K562 (cell line): ENCODE data around the gene PIP4K2A. TPM values are rescaled to one million over a fixed set of nuclear protein-coding genes. Genes with fewer than 3 reads are reported as not detected.

Experiments
- ATAC-seq: fragments of 200-7000 bp; cut with Tn5 transposase; 3 replicates; pipeline ENCODE4 v1.9.1; 2020; ENCODE audit warnings: moderate library complexity
- BruUV-seq: library from RNA; stranded (reverse); fragments of 400-500 nt; replicated peaks from 2 replicates; lab custom pipeline; 2021; lab: Mats Ljungman, UMichigan
- CTCF ChIA-PET: fragments of 300-600 bp; formaldehyde crosslinking; extraction: SDS; loops from one replicate; lab custom pipeline; 2021; ENCODE audit warnings: low intra/inter-chr PET ratio; lab: Yijun Ruan, JAX
- POLR2A ChIA-PET: fragments of 300-600, 350-650 bp; sonication (Branson Sonifier 250); formaldehyde crosslinking; extraction: SDS; loops from one replicate; lab custom pipeline; 2021; ENCODE audit warnings: antibody characterized with exemption, inconsistent platforms; lab: Yijun Ruan, JAX
- DNase-seq, 4 experiments: peaks; one replicate each; pipeline versions ENCODE4 v3.0.0 to v3.0.0-alpha.2; 2011 to 2018; ENCODE audit warnings: low spot score in 3 of 4, mixed read lengths in 3 of 4; ENCODE audit errors: extremely low read depth in 1 of 4
- FAIRE-seq: peaks from 2 replicates; lab custom pipeline; 2011; peaks lifted over from hg19 to GRCh38; lab: Jason Lieb, UNC
- H2AFZ ChIP-seq: 2 replicates; pipeline ENCODE4 v1.6.0; 2011; ENCODE audit warnings: low read depth, low read length, control low read depth, inconsistent platforms
- H3K27ac ChIP-seq: fragments of 200-600 bp; 3 replicates; pipeline ENCODE4 v1.8.0; 2011; ENCODE audit warnings: low read depth, mild to moderate bottlenecking, control low read depth, inconsistent platforms, low read length, moderate library complexity, mixed read lengths; ENCODE audit errors: extremely low read depth
- H3K27me3 ChIP-seq, 2 experiments: fragments of 300-600 bp in 1 of 2; 2 replicates in 1 of 2; 3 replicates in 1 of 2; pipeline versions ENCODE4 v1.6.0 to v1.8.0; 2011; ENCODE audit warnings: inconsistent platforms in 2 of 2, low read length in 2 of 2, mild to moderate bottlenecking in 1 of 2, mixed read lengths in 1 of 2, moderate library complexity in 1 of 2; ENCODE audit not compliant: control insufficient read depth in 2 of 2, insufficient read depth in 2 of 2
- H3K36me3 ChIP-seq: fragments of 300-600 bp; 3 replicates; pipeline ENCODE4 v1.8.0; 2011; ENCODE audit warnings: mild to moderate bottlenecking, low read length, inconsistent platforms; ENCODE audit not compliant: control insufficient read depth, insufficient read depth
- H3K4me1 ChIP-seq, 2 experiments: fragments of 200-600 bp in 1 of 2; replicated peaks in 1 of 2; 2 replicates in 1 of 2; 3 replicates in 1 of 2; pipeline versions ENCODE4 v1.5.1 to v1.8.0; 2011; ENCODE audit warnings: inconsistent platforms in 2 of 2, low read length in 2 of 2, mild to moderate bottlenecking in 1 of 2, mixed read lengths in 1 of 2, moderate library complexity in 1 of 2; ENCODE audit not compliant: control insufficient read depth in 2 of 2, insufficient read depth in 2 of 2
- H3K4me2 ChIP-seq: 2 replicates; pipeline ENCODE4 v1.6.1; 2011; ENCODE audit warnings: low read length, control low read depth, inconsistent platforms, mixed read lengths; ENCODE audit not compliant: insufficient read depth
- H3K4me3 ChIP-seq: fragments of 200-600 bp; sonication (generic), shearing (Covaris generic); 2 replicates; pipeline ENCODE4 v1.5.1; 2016; ENCODE audit warnings: control low read depth, inconsistent platforms
- H3K79me2 ChIP-seq: fragments of 200-600 bp; 3 replicates; pipeline ENCODE4 v1.8.0; 2011; ENCODE audit warnings: low read length, inconsistent platforms; ENCODE audit not compliant: control insufficient read depth, insufficient read depth
- H3K9ac ChIP-seq, 2 experiments: 2 replicates each; pipeline versions ENCODE4 v1.6.0 to v1.6.1; 2011; ENCODE audit warnings: low read depth in 2 of 2, low read length in 2 of 2, control low read depth in 1 of 2, inconsistent platforms in 1 of 2, mild to moderate bottlenecking in 1 of 2, mixed read lengths in 1 of 2; ENCODE audit not compliant: insufficient read depth in 1 of 2
- H3K9me1 ChIP-seq: one replicate; pipeline ENCODE4 v1.6.0; 2011; ENCODE audit warnings: inconsistent platforms, mild to moderate bottlenecking, low read length, moderate library complexity; ENCODE audit not compliant: control insufficient read depth, insufficient read depth
- H3K9me3 ChIP-seq: replicated peaks from 2 replicates; pipeline ENCODE4 v1.5.1; 2011; ENCODE audit warnings: low read depth, low read length, inconsistent platforms; ENCODE audit not compliant: control insufficient read depth, insufficient read depth
- H4K20me1 ChIP-seq: replicated peaks from 2 replicates; pipeline ENCODE4 v1.6.1; 2011; ENCODE audit warnings: low read length, inconsistent platforms, mixed read lengths; ENCODE audit not compliant: control insufficient read depth, insufficient read depth
- LCOR ChIP-seq: sonication (generic); formaldehyde crosslinking; IDR thresholded peaks from 2 replicates; pipeline ENCODE4 v1.8.0; 2022; ENCODE audit warnings: mild to moderate bottlenecking, missing genetic modification reagents
- RBM25 ChIP-seq: fragments of 200-400 bp; formaldehyde crosslinking; IDR thresholded peaks from 2 replicates; pipeline ENCODE4 v1.6.1; 2018; ENCODE audit warnings: low read length, low read depth, moderate library complexity; ENCODE audit not compliant: severe bottlenecking
- U2AF2 ChIP-seq: fragments of 200-400 bp; formaldehyde crosslinking; optimal IDR thresholded peaks from 2 replicates; pipeline ENCODE3; 2017; ENCODE audit warnings: low read depth, mild to moderate bottlenecking, low read length
- ZBTB7A ChIP-seq: IDR thresholded peaks from 2 replicates; pipeline ENCODE4 v1.6.1; 2011; ENCODE audit warnings: low read depth, mild to moderate bottlenecking, low read length, moderate library complexity, borderline replicate concordance; ENCODE audit not compliant: control insufficient read depth
- ZNF121 ChIP-seq: sonication (generic); formaldehyde crosslinking; conservative IDR thresholded peaks from 2 replicates; pipeline ENCODE4 v1.8.0; 2022; ENCODE audit warnings: missing genetic modification reagents
- WGBS: fragments of 100-300 bp; shearing (Covaris generic); methylation state at CpG from one replicate; pipeline ENCODE4 v1.1.6; 2016; ENCODE audit warnings: low coverage, mixed read lengths; ENCODE audit not compliant: insufficient coverage; ENCODE audit errors: missing lambda C conversion rate; 5-methylcytosine and 5-hydroxymethylcytosine counted together
- in situ Hi-C: fragments of 300-500 bp; cut with MboI; formaldehyde crosslinking; loops from 4 replicates; pipeline ENCODE4 v1.15.0; 2018; ENCODE audit warnings: inconsistent platforms, mixed read lengths
- intact Hi-C: fragments of 100-400 bp; cut with micrococcal nuclease; formaldehyde crosslinking; loops from 2 replicates; pipeline ENCODE4 v1.14.2; 2022
- polyA plus RNA-seq, 8 experiments: library from polyadenylated mRNA; depleted of rRNA in 4 of 8; stranded (reverse) in 5 of 8; unstranded in 3 of 8; fragments of >200 nt; fragmentation: Nextera tagmentation in 2 of 8; fragmentation: Illumina TruSeq in 1 of 8; extraction: Ambion mirVana in 2 of 8; extraction: Trizol in 1 of 8; gene quantifications; 2 replicates each; pipeline versions ENCODE4 v1.2.1 to v1.2.3, GENCODE V29; 2011 to 2014; ENCODE audit warnings: inconsistent platforms in 1 of 8, missing spikeins in 1 of 8
- total RNA-seq, 7 experiments: library from RNA; depleted of rRNA in 6 of 7; stranded (reverse); fragments of >200 nt in 6 of 7; fragmentation: Illumina TruSeq in 2 of 7; extraction: Trizol in 2 of 7; gene quantifications; 2 replicates each; pipeline versions ENCODE4 v1.2.1 to v1.2.3, GENCODE V29; 2011 to 2021; ENCODE audit warnings: low replicate concordance in 1 of 7
- TF ChIP-seq, protein P1 (sequence below): fragments of 450-650 bp; IDR thresholded peaks from 2 replicates; pipeline ENCODE4 v1.6.1; 2016
- TF ChIP-seq, protein P2 (sequence below): sonication (generic); formaldehyde crosslinking; IDR thresholded peaks from 2 replicates; pipeline ENCODE4 v1.8.0; 2022; ENCODE audit warnings: mild to moderate bottlenecking, missing genetic modification reagents

Gene PIP4K2A
- total and polyA plus RNA-seq, 9 of the 15 experiments (the other 6 are each of a cell fraction or from before 2014, with no cell fraction given), result 35.6 to 117 (median 71.9) TPM

DNA sequence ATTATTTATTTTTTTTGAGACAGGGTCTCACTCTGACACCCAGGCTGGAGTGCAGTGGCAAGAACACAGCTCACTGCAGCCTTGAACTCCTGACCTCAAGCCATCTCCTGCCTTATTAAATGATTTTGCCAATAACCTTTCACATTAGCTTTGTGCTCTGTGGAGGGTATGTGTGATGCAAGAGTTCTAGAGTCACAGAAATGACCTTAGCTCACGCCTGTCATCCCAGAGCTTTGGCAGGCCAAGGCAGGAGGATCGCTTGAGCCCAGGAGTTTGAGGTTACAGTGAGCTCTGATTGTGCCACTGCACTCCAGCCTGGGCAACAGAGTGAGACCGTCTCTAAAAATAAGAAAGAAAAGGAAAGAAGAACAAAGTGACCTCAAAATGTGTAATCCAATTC lies 4.3 kb upstream of the PIP4K2A start (continued):
- TF ChIP-seq, protein P1, sequence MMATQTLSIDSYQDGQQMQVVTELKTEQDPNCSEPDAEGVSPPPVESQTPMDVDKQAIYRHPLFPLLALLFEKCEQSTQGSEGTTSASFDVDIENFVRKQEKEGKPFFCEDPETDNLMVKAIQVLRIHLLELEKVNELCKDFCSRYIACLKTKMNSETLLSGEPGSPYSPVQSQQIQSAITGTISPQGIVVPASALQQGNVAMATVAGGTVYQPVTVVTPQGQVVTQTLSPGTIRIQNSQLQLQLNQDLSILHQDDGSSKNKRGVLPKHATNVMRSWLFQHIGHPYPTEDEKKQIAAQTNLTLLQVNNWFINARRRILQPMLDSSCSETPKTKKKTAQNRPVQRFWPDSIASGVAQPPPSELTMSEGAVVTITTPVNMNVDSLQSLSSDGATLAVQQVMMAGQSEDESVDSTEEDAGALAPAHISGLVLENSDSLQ, result peak; percentile 66

DNA sequence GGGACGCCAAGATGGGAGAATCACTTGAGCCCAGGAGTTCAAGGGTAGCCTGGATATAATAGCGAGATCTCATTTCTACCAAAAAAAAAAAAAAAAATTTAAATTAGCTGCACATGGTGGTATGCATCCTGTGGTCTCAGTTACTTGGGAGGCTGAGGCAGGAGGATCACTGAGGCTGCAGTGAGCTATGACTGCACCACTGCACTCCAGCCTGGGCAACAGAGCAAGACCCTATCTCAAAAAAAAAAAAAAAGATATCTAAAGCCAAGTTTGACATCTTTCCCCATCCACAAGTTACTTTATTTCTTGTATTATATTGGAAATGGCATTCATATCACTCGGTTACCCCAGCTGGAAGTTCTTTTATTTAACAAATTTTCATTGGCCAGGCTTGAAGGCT lies 3.4 kb upstream of the PIP4K2A start:
- Histone ChIP-seq H3K9me1 (peaks cover 4% of the 10 kb centered on the region), H3K4me1 (peaks cover 17 to 19% of the 10 kb centered on the region in 2 experiments), H3K36me3 (no peaks in the 10 kb centered on the region), H3K9me3 (no peaks in the 10 kb centered on the region), H3K27ac (no peak overlapping the region), H4K20me1 (0 out of 2 replicates have a peak, but pooled peaks cover 3% of the 10 kb centered on the region), H2AFZ (no peak overlapping the region), H3K79me2 (peaks cover 15% of the 10 kb centered on the region), H3K4me3 (no peak overlapping the region), H3K9ac (no peak overlapping the region), H3K27me3 (no peaks in the 10 kb centered on the region), H3K4me2 (no peak overlapping the region)
- 75% methylated on average over 3 of the region's 3 CpGs for WGBS
- intact Hi-C loops, result loop anchor here (10.0 kb wide), 1 partner anchor 137 kb away; no protein-coding TSS in a partner anchor
- ChIA-PET POLR2A (interaction anchor here (1.1 to 2.2 kb wide), 2 partner anchors 12 to 49 kb away, joined by 3 to 8 read pairs; no protein-coding TSS in a partner anchor), CTCF (no interaction called here)
- BruUV-seq, result no TSS peak
- ATAC-seq, result no peak
- no peak for FAIRE-seq
- no peak for DNase-seq
- in situ Hi-C loops, result no loop called here
- no peak for TF ChIP-seq LCOR (CRISPR knock-in tag)
- TF ChIP-seq U2AF2, result no peak
- TF ChIP-seq, protein P2, sequence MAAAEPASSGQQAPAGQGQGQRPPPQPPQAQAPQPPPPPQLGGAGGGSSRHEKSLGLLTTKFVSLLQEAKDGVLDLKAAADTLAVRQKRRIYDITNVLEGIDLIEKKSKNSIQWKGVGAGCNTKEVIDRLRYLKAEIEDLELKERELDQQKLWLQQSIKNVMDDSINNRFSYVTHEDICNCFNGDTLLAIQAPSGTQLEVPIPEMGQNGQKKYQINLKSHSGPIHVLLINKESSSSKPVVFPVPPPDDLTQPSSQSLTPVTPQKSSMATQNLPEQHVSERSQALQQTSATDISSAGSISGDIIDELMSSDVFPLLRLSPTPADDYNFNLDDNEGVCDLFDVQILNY, result no peak
- TF ChIP-seq RBM25, result peak; percentile 64
- TF ChIP-seq ZNF121 (CRISPR knock-in tag), result peak; percentile 90
- no peak for TF ChIP-seq ZBTB7A
